ENCODE results near the gene HMGCS2.

The HMGCS2 gene

GRCh38 chr1:119758584-119758983, 10.1 kb downstream of the HMGCS2 start:
- DNase-seq (ENCODE audit: low read depth), result no peak

DNA sequence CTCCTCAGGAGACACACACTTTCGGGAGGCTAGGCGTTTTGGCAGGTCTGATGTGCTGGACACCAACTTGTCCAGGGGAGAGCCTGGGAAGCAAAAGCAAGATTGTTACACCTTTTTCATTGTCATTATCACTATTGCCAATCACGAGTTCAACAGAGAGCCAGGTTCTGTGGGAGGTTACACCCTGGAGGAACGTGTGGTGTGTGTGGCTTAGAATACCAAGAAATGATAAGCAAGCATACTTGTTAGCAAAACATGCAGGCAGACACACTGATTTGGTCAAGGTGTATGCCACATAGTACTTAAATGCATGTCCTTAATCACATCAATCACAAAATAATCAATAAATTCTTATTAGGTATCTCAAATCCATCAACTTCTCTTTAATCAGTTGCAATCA, 16.1 kb downstream of the HMGCS2 start:
- DNase-seq (ENCODE audit: low read depth), result no peak

GRCh38 chr1:119748040-119748439, 20.7 kb downstream of the HMGCS2 start:
- no peak for DNase-seq (ENCODE audit: low read depth)

DNA sequence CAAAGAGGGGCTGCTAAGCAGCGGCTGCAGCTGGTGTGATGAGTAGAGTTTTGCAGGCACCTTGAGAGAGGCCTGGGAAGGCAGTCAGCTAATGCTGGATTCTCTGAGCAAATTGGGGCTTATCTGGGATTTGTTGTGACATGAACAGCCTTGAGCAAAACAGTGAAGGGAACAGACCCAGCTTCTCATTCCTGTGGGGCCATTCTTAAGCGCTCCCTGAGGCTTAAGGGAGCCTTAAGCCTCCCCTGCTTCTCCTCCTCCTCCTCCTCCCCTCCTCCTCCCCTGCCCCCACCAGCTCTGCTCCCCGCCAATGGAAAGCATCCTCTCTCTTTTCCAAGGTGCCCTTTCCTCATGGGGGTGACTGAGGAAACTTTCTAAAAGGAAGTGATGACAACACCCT, 21.3 kb downstream of the HMGCS2 start:
- DNase-seq (ENCODE audit: low read depth), result no peak

- DNase-seq (ENCODE audit: low read depth), result no peak
These were observed 23.7 kb downstream of the HMGCS2 start for GRCh38 chr1:119745034-119745433.

- no peak for DNase-seq (ENCODE audit: low read depth)
These were observed 24.1 kb downstream of the HMGCS2 start for GRCh38 chr1:119744598-119744942.

- DNase-seq (ENCODE audit: low read depth), result peak; percentile 11
These were observed 24.7 kb downstream of the HMGCS2 start for GRCh38 chr1:119743776-119744597.

- DNase-seq (ENCODE audit: low read depth), result no peak
These were observed 25.4 kb downstream of the HMGCS2 start for GRCh38 chr1:119743308-119743707.

DNA sequence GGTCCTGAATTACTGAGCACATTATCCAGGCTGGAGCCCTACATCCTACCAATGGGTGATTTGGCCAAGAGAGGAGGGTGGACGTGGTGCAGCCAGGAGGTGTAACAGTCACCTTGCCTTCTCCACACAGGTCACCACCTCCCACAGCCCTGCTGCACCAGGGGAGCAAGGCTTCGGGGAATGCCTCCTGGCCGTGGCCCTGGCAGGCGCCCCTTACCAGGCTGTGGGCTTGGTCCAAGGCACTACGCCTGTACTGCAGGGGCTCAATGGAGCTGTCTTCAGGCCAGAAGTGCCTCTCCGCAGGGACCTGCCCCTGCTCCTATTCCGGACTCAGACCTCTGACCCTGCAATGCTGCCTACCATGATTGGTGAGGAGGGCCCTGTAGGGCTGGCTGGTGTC, 26.0 kb downstream of the HMGCS2 start:
- DNase-seq (ENCODE audit: low read depth), result no peak

GRCh38 chr1:119742202-119742601, 26.5 kb downstream of the HMGCS2 start:
- peak; percentile 21 for DNase-seq (ENCODE audit: low read depth)

- DNase-seq (ENCODE audit: low read depth), result no peak
These were observed 27.6 kb downstream of the HMGCS2 start for GRCh38 chr1:119740896-119741780.

DNA sequence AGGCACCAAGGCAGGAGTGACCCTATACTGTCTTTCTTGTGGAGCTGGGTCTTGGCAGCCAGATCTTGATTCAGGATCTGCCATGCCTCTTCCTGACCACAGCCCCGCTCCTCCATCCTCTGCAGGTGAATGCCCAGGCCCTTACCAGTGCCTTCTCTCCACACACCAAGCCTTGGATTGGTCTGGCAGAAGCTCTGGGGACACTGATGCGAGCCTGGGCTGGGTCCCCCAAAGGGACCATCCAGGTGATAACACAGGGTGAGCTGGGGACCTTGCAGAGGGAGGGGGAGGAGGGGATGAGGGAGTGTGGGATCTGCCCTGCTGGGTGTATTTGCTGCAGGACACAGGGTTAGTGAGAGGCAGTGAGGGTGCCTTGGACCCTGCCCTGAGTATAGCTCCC, 28.4 kb downstream of the HMGCS2 start:
- no peak for DNase-seq (ENCODE audit: low read depth)

DNA sequence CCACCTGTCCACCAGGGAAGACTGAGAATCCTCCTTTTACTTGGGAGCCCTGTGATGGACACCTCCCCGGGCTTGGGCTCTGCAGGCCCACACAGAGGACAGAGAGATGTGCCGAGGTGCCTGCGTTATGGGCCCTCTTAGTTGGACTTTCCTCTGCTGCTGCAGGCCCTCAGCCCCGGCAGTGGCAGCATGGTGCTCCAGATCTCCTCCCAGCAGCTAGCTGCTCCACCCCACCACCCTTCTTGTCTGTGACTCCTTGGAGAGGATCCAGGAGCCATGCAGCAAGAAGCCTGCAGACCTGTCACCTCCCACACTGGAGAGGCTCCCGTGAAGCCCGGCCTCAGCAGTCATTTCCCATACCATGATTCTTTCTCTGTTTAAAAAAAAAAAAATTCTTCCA, 29.6 kb downstream of the HMGCS2 start:
- no peak for DNase-seq (ENCODE audit: low read depth)

- DNase-seq (ENCODE audit: low read depth), result no peak
These were observed 30.5 kb downstream of the HMGCS2 start for GRCh38 chr1:119738100-119738720.

- DNase-seq (ENCODE audit: low read depth), result no peak
These were observed 31.5 kb downstream of the HMGCS2 start for GRCh38 chr1:119737040-119737682.

DNA sequence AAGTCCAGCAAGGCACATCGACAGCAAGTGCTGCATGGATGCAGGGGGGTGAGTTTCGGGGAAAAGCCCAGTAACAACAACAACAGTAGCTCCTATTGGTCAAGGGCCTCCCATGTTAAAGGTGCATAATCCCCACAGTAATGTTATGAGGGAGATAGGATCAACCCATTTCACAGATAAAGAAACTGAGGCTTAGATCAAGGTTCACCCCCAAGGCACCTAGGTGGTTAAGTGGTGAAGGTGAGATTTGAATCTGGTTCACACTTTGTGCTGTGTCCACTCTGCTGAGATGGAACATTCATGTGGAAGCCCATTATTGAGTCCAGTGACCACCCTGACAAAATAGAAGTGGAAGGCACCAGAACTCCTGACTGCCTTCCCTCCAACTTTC, 32.1 kb downstream of the HMGCS2 start:
- DNase-seq (ENCODE audit: low read depth), result no peak

GRCh38 chr1:119735217-119735616, 33.5 kb downstream of the HMGCS2 start:
- no peak for DNase-seq (ENCODE audit: low read depth)

GRCh38 chr1:119733754-119734153, 35.0 kb downstream of the HMGCS2 start:
- no peak for DNase-seq (ENCODE audit: low read depth)

GRCh38 chr1:119732465-119733168, 36.1 kb downstream of the HMGCS2 start:
- DNase-seq (ENCODE audit: low read depth), result no peak

- no peak for DNase-seq (ENCODE audit: low read depth)
These were observed 36.8 kb downstream of the HMGCS2 start for GRCh38 chr1:119731741-119732430.

- no peak for DNase-seq (ENCODE audit: low read depth)
These were observed 37.6 kb downstream of the HMGCS2 start for GRCh38 chr1:119731060-119731459.
